NB4 (cell line): ENCODE data around the gene DACT3.

Source experiments
- MAX ChIP-seq: IDR thresholded peaks from 2 replicates; pipeline ENCODE4 v1.6.1; 2011; ENCODE audit warnings: low read depth, low read length
- POLR2A ChIP-seq: IDR thresholded peaks from 2 replicates; pipeline ENCODE4 v1.6.1; 2011; ENCODE audit warnings: mild to moderate bottlenecking; ENCODE audit not compliant: insufficient read length; ENCODE audit errors: extremely low read depth

- TF ChIP-seq MAX (no peak), POLR2A (no peak)
Measured at GRCh38 chr19:46660551-46661019, 397 bp downstream of the DACT3 start.
